ENCODE measurements around the gene COL6A2. TPM values are rescaled to one million over a fixed set of nuclear protein-coding genes. Genes with fewer than 3 reads are reported as not detected.
"Not testable (repeated sequence)": the region's sequence is repeated elsewhere in the genome, so short reads cannot be mapped to it uniquely, and the experiment has no call there.

Gene COL6A2
- total RNA-seq, 1 donor from 2014 or later, result 18.5 TPM

- TF ChIP-seq, protein P1, sequence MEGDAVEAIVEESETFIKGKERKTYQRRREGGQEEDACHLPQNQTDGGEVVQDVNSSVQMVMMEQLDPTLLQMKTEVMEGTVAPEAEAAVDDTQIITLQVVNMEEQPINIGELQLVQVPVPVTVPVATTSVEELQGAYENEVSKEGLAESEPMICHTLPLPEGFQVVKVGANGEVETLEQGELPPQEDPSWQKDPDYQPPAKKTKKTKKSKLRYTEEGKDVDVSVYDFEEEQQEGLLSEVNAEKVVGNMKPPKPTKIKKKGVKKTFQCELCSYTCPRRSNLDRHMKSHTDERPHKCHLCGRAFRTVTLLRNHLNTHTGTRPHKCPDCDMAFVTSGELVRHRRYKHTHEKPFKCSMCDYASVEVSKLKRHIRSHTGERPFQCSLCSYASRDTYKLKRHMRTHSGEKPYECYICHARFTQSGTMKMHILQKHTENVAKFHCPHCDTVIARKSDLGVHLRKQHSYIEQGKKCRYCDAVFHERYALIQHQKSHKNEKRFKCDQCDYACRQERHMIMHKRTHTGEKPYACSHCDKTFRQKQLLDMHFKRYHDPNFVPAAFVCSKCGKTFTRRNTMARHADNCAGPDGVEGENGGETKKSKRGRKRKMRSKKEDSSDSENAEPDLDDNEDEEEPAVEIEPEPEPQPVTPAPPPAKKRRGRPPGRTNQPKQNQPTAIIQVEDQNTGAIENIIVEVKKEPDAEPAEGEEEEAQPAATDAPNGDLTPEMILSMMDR (conservative IDR thresholded peaks at IDR 0.05), result no peak
- Mint-ChIP-seq H3K9me3 (no peaks in the 10 kb centered on the region), H3K4me1 (peaks cover 9% of the 10 kb centered on the region), H3K36me3 (ENCODE audit: low read depth) (no peaks in the 10 kb centered on the region), H3K27me3 (ENCODE audit: low read depth) (peaks cover 54% of the 10 kb centered on the region), H3K27ac (ENCODE audit: unreplicated experiment) (no peak overlapping the region), H3K4me3 (no peak overlapping the region)
- DNase-seq (ENCODE audit: low read depth, low spot score), result no peak
These were observed 41.8 kb downstream of the COL6A2 start for GRCh38 chr21:46139686-46140085.

DNA sequence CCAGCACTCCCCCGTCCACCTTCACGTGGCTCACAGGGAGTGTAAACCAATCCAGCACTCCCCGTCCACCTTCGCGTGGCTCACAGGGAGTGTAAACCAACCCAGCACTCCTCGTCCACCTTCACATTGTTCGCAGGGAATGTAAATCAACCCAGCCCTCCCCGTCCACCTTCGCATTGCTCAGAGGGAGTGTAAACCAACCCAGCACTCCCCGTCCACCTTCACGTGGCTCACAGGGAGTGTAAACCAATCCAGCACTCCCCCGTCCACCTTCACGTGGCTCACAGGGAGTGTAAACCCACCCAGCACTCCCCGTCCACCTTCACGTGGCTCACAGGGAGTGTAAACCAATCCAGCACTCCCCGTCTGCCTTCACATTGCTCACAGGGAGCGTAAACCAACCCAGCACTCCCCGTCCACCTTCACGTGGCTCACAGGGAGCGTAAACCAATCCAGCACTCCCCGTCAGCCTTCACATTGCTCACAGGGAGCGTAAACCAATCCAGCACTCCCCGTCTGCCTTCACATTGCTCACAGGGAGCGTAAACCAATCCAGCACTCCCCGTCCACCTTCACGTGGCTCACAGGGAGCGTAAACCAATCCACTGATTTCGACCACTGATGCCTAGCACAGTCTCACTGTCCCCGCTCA lies 42.6 kb downstream of the COL6A2 start:
- DNase-seq (ENCODE audit: low read depth, low spot score); H3K4me3 Mint-ChIP-seq; H3K27ac Mint-ChIP-seq (ENCODE audit: unreplicated experiment); H3K9me3 Mint-ChIP-seq; H3K4me1 Mint-ChIP-seq; H3K36me3 Mint-ChIP-seq (ENCODE audit: low read depth): not testable (repeated sequence)
- H3K27me3 Mint-ChIP-seq (ENCODE audit: low read depth), result peaks cover 54% of the 10 kb centered on the region

GRCh38 chr21:46141767-46142581 lies 44.1 kb downstream of the COL6A2 start:
- TF ChIP-seq, protein P1 (conservative IDR thresholded peaks at IDR 0.05), result no peak
- Mint-ChIP-seq H3K36me3 (ENCODE audit: low read depth) (no peaks in the 10 kb centered on the region), H3K27me3 (ENCODE audit: low read depth) (peaks cover 50% of the 10 kb centered on the region), H3K27ac (ENCODE audit: unreplicated experiment) (no peak overlapping the region), H3K4me3 (no peak overlapping the region), H3K9me3 (no peaks in the 10 kb centered on the region), H3K4me1 (peaks cover 9% of the 10 kb centered on the region)
- no peak for DNase-seq (ENCODE audit: low read depth, low spot score)

DNA sequence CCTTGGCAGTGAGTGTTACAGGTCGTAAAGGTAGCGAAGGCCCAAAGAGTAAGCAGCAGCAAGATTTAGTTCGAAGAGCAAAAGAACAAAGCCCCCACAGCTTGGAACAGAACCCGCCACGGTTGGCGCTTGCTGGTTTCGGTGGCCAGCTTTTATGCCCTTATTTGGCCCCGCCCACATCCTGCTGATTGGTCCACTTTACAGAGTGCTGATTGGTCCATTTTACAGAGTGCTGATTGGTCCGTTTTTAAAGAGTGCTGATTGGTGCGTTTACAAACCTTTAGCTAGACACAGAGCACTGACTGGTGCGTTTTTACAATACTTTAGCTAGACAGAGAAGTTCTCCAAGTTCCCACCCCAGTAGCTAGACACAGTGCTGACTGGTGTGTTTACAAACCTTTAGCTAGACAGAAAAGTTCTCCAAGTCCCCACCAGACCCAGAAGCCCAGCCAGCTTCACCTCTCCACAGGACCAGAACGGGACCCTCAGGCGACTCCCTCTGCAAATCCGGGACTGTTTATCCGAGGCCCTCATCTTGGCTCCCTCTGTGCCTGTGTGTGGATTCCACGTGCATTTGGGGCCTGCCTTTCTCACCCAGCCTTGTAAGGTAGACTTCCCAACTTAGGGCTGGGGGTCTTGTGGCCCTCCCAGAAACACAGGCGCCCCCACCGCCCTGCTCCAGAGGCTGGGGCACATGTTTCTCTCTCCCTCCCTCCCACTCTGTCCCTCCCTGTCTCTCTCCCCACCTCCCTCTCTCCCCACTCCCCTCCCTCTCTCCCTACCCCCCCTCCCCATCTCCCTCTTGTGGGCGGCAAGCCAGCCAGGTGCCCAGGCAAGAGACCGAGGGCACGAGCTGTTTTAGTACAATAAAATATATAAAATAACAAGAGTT lies 44.9 kb downstream of the COL6A2 start:
- peaks cover 50% of the 10 kb centered on the region for H3K27me3 Mint-ChIP-seq (ENCODE audit: low read depth)
- no peaks in the 10 kb centered on the region for H3K36me3 Mint-ChIP-seq (ENCODE audit: low read depth)
- no peak overlapping the region for H3K4me3 Mint-ChIP-seq
- DNase-seq (ENCODE audit: low read depth, low spot score), result no peak
- H3K9me3 Mint-ChIP-seq, result no peaks in the 10 kb centered on the region
- H3K4me1 Mint-ChIP-seq, result peaks cover 9% of the 10 kb centered on the region
- no peak overlapping the region for H3K27ac Mint-ChIP-seq (ENCODE audit: unreplicated experiment)
- TF ChIP-seq, protein P1 (conservative IDR thresholded peaks at IDR 0.05), result no peak

- Mint-ChIP-seq H3K4me3 (no peak overlapping the region), H3K27ac (ENCODE audit: unreplicated experiment) (no peak overlapping the region), H3K27me3 (ENCODE audit: low read depth) (peaks cover 45% of the 10 kb centered on the region), H3K36me3 (ENCODE audit: low read depth) (no peaks in the 10 kb centered on the region), H3K4me1 (peaks cover 19% of the 10 kb centered on the region), H3K9me3 (no peaks in the 10 kb centered on the region)
- TF ChIP-seq, protein P1 (conservative IDR thresholded peaks at IDR 0.05), result no peak
- no peak for DNase-seq (ENCODE audit: low read depth, low spot score)
These were observed 46.7 kb downstream of the COL6A2 start for GRCh38 chr21:46144464-46145070.

Data from neural crest cell (in vitro differentiated cells).